GM21381 (cell line): ENCODE data around the gene ATG9B.
"Not testable (repeated sequence)": the region's sequence is repeated elsewhere in the genome, so short reads cannot be mapped to it uniquely, and the experiment has no call there.

Experiments used
- ATAC-seq: cut with Tn5 transposase; IDR thresholded peaks from one replicate; pipeline ENCODE4 v1.9.1; 2021; ENCODE audit warnings: mild to moderate bottlenecking, moderate library complexity; ENCODE audit not compliant: unreplicated experiment

Gene ATG9B

DNA sequence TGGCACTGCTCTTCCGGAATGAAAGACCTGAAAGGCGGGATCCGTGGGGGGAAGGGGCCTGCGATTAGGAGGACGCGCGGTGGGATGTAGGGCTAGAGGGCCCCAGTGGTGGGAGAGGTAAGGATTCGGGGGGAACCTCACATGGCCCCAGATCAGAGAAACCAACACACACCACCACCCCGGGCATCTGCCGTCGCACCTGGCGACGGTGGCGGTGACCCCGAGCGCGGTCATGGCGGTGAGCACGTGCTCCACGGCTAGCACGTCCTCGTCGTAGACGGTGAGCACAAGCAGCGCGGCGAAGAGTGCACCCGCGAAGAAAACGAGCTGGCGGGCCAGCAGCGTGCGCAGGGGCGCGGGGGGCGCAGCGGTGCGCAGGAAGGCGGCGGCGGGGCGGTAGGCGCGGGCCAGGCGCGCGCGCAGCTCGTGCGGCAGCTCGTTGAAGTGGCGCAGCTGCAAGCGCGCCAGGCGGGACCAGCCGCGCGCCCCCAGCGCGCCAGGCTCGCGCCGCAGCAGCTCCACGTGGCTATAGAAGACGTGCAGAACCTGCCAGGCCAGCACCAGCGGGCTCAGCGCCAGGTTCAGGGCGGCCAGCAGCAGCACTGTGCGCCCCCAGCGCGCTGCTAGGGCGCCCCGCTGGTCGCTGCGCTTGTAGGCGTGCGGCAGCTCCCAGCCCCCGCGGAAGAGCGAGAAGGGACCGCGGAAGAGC, 5.7 kb downstream of the ATG9B start:
- no peak for ATAC-seq

DNA sequence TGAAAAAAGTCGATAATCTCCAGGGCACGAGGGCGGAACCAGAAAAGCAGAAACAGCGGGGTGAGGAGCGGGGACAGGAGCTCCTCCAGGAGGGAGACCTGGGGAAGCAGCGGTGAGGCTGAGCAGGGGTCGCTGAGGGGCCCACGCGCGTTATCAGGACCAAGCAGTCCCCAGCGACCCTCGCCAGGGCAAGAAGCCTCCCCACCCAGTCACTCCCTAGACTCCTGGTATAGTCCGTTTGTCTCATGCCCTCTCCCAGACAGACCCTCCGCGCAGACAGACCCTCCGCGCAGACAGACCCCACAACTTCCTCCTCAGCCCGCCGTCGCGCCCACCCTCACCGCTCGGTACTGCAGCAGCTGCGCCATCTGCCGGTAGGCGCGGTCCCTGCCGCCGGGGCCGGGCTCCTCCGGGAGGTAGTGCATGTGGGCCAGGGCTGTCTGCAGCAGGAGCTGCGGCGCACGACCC, 6.3 kb downstream of the ATG9B start:
- ATAC-seq: no peak

DNA sequence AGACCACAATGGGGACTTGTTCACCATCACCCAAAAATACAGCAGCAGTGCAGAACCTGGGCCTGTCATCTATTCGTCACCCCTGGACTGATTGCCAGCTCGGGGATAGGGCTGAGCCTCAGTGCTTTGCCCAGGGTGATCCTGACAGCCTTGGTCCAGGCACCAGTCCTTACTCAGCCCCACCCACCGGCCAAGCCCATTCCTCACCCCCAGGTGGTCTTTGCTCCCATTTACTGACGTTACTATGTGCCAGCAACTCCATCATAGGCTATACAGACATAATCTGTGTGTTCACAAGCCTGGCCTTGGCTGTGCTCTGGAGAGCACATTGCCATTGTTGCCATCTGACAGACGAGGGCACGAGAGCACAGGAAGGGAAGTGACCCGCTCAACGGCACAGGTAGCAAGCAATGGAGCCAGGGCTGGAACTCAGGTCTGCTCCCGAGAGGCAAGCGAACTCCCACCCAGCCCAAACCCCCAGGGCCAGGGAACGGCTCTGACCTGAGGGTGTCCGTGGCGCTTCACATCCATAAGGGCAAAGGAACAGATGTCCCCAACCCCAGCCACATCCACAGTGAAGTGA, 6.8 kb downstream of the ATG9B start:
- ATAC-seq: no peak

DNA sequence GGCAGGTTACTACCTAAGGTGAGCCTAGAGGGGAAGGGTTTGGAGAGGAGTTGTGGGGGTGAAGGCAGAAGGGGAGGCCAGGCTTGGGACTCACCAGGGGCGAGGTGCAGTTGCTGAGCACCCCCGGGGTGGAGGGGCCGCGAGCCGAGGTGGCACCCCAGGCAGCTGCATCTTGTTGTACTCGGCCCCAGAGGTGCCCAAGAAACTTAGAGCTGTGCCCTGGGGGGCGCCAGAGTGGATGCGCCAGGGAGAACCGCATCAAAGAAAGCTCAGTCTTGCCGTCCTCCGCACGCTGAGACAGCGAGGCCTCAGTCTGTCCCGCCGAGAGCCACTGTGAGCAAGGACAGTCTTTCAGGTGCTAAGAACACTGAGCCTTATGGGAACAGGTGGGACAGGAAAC, 7.4 kb downstream of the ATG9B start:
- no peak for ATAC-seq

DNA sequence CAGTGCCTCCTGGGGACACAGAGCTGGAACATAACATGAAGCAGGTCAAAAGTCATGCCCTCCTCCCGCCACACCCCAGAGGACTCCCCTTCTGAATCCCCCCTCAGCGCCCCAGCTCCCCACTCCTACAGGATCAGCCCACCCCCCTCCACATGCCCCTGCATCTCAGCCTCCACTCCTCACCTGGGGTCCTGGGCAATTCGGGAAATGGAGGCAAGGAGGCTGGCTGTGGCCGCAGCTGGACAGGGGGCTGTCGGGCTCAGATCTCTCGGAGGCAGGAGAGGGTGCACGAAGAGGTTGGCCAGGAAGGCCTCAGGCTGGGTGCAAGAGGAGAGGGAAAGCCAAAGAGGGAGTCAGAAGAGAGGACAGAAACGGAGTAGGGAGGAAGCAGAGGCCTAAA, 7.8 kb downstream of the ATG9B start:
- no peak for ATAC-seq

DNA sequence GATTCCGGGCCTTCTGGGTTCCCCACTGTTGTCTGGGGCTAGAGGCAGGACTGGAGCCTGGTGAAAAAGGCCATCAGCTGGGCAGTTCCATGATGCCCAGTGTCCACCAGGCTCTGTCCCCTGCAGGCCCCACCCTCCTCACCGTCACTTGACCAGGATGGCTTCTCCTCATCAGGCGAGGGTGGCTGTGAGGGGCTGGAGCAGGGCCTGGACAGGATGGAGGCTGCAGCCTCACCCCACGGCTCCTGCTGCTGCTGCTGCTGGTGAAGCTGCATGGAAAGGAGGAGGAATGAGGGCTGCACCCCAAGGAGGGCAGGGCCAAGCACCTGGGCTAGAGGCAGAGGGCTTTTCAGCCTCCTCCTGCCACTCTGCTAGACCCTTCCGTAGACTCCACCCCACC, 8.3 kb downstream of the ATG9B start:
- ATAC-seq: no peak

DNA sequence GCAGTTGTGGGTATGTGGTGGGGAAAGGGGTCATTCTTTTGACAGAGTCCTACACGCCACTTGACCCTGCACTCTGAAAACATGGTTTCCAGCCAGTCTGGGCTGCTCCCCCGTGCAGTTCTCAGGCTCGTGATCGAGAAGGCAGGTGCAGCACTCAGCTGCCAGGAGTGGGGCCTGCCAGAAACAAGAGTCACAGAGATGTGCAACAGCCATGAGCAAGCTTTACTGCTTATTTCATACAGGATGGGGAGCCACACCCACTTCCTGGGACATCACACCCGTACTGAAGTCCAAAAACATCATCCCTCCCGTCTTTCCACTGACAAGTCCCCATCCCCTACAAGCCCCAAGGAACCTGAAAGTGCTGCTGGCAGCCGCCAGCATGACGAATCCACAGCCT, 9.3 kb downstream of the ATG9B start:
- no peak for ATAC-seq

DNA sequence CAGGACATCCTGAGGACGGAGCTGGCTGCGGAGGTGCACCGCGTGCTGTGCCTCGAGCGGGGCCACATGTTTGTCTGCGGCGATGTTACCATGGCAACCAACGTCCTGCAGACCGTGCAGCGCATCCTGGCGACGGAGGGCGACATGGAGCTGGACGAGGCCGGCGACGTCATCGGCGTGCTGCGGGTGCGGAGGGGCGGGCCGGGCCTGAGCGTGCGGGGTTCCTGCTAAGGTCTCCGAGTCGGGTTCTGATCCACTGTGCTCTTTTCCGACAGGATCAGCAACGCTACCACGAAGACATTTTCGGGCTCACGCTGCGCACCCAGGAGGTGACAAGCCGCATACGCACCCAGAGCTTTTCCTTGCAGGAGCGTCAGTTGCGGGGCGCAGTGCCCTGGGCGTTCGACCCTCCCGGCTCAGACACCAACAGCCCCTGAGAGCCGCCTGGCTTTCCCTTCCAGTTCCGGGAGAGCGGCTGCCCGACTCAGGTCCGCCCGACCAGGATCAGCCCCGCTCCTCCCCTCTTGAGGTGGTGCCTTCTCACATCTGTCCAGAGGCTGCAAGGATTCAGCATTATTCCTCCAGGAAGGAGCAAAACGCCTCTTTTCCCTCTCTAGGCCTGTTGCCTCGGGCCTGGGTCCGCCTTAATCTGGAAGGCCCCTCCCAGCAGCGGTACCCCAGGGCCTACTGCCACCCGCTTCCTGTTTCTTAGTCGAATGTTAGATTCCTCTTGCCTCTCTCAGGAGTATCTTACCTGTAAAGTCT, 10.4 kb downstream of the ATG9B start:
- ATAC-seq: no peak

DNA sequence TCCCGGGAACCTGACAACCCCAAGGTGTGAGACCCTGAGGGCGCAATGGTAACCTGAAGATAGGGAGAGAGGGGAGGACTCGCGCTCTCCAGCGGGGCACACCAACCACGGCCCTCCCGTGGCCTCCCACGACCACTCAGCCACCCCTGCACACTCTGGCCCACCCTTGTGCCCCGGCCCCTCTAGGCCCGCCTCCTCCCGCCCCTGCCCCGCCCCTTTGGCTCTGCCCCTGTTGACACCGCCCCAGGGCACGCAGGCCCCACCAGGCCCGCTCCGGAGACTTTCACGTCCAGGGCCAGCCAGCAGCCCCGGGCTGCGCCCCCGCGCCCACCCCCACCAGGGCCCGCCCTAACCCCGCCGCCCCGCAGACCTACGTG, 10.9 kb downstream of the ATG9B start:
- no peak for ATAC-seq

DNA sequence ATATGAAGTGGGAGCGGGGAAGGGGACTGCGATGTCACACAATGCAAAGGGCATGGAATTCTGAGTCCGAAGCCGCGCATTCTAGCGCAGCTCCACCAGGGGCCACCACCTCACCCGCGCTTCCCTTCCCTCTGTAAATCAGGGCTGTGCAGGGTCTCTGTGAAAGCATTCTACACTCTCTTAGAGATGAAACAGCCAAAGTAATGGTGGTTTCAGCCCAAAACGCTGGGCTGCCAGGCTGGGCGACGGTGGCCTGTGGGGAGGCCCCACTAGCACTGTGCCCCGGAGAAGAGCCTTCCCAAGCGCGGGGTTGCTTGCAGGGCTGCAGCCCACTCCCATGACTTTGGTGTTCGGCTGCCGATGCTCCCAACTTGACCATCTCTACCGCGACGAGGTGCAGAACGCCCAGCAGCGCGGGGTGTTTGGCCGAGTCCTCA, 11.4 kb downstream of the ATG9B start:
- ATAC-seq: no peak

DNA sequence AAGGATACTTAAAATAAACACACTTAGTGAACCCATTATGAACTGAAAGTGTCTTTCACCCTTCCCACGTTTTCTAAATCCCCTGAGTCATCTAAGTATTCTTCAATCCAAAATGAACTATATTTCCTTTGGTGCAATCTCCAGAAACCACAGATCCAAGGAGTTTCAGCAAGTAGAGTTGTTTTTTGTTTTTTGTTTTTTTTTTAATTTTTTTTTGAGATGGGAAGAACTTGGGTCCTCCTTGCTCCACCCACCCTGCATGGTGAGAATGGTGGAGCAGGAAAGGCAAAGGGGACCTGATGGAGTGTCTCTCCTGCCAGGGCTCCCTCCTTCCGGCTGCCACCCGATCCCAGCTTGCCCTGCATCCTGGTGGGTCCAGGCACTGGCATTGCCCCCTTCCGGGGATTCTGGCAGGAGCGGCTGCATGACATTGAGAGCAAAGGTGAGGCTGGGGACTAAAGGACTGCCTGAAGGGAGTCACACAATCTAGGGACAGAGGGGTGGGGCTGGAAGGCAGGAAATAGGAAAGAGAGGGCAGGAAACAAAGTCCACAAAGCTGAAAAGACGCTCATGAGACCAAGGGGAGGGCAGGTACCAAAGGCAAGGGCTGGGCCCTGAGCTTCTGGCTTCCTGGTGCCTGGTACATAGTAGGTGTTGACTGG, 12.1 kb downstream of the ATG9B start:
- no peak for ATAC-seq

DNA sequence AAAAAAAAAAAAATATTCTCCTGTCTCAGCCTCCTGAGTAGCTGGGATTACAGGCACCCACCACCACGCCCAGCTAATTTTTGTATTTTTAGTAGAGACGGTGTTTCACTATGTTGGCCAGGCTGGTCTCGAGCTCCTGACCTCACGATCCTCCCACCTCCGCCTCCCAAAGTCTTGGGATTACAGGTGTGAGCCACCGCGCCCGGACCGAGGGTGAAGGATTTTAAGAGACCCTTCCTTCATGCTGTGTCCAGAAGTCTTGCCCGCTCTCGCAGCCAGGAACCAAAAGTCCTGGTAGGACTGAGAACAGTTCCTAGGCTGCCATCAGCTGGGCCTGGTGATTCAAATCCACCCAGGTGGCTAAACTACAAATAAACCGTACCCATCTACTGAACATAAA, 12.7 kb downstream of the ATG9B start:
- not testable (repeated sequence) for ATAC-seq

DNA sequence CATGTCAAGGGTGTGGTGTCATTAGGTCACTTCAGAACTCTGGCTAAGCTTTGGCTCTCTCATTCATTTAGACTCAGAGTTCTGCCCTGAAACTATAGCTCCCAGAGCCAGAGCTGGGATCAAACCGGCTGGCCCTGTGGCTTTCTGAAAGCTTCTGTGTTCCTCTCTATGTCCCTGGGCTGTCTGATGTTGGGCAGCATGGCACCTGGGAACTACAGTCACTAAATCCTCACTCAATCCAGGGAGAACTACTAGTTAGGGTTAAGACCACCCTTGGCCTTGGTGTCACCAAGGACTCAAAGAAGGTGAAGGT, 13.2 kb downstream of the ATG9B start:
- no peak for ATAC-seq

DNA sequence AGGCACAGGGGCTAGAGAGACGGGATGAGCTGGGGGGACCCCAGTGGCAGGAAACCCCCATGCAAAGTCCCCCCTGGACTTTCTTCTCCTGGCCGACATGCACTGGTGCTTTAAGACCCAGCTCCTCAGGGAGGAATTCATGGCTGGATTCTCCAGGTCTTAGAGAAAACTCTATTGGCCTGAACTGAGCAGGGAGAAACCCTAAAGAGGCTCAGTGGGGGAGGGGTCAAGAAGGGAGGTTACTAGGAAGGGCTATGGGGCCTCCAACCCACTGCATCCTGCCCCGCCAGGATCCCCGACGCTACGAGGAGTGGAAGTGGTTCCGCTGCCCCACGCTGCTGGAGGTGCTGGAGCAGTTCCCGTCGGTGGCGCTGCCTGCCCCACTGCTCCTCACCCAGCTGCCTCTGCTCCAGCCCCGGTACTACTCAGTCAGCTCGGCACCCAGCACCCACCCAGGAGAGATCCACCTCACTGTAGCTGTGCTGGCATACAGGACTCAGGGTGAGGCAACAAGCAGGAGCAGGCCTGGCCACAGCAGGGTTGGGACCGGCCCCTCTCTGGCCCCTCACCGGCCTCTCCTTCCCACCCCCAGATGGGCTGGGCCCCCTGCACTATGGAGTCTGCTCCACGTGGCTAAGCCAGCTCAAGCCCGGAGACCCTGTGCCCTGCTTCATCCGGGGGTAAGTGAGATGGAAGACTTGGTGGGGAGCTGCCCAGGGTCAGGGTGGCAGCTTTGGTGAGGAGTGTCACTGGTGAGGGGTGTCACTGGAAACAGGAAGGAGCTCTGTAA, 13.8 kb downstream of the ATG9B start:
- no peak for ATAC-seq

DNA sequence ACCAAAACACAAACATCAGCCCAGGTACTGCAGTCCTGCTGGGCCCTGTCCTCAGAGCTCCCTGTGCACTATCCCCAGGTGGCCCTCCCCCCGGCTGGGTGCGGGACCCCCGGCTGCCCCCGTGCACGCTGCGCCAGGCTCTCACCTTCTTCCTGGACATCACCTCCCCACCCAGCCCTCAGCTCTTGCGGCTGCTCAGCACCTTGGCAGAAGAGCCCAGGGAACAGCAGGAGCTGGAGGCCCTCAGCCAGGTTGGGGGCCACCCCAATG, 14.3 kb downstream of the ATG9B start:
- ATAC-seq: no peak

DNA sequence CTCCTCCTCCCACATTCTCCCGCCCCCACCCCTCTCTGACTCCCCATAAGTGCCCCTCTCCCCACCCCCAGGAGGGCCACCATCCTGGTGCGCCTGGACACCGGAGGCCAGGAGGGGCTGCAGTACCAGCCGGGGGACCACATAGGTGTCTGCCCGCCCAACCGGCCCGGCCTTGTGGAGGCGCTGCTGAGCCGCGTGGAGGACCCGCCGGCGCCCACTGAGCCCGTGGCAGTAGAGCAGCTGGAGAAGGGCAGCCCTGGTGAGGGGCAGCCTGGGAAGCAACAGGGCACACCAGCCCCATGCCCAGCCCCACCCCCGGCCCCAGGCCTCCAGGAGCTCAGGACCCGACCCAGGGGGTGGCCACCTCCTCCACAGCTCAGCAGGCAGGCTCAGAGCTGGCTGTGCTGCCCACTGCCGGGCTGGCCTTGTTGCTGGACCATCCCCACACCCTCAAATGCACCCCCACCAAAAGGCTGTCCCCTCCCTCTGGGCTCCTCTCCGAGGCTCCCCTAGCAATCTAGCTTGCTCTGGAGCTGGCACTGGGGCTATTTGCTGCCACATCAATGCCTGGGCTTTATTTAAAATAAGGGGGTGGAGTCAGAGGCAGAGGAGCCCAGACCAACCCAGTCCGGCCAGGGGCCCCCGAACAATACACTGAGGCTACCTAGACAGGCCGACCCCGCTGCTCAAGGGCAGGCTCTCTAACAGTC, 14.8 kb downstream of the ATG9B start:
- ATAC-seq: no peak

DNA sequence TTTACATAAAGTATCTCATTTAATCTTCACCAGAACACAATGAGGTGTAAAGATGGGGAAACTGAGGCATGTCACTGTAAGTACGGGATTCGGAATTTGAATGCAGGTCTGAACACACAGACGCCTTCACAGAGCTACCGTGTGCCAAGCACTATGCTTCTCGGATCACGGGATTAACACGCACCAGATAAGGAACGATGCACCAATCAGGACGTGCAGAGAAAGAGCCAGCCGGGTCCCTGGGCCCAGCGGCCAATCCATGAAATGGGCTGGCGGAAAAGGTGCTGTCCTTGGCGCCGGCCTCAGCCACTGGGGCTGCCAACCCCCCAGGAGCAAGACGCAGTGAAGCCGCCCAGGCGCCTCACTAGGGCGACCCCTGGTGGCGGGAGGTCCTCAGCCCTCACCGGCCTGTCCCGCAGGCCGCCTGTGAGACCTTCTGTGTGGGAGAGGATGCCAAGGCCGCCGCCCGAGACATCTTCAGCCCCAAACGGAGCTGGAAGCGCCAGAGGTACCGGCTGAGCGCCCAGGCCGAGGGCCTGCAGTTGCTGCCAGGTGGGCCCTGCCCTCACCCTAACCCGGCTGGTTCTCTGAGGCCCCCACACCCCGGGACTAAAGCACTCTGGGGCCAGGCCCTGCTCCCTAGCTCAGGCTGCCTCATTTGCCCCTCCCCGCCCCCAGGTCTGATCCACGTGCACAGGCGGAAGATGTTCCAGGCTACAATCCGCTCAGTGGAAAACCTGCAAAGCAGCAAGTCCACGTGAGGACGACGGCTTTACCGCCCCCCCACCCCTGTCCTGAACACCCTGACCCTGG, 15.6 kb downstream of the ATG9B start:
- ATAC-seq: no peak

DNA sequence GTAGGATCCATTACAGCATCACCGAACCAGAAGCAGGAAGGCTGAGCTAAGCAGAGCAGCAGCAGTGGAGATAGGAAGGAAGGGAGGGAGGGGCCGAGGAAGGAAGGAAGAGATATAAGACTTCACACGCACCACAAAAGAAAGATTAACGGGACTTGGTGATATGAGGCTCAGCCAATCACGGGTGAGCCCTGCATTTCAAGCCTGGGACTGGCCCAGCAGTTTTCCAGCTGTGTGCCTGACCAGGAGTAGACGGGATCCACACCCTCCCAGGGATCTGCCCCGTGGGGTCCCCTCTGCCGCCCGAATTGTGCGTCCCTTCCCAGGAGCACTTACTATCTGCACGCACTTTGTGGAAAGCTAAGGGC, 16.2 kb downstream of the ATG9B start:
- no peak for ATAC-seq

DNA sequence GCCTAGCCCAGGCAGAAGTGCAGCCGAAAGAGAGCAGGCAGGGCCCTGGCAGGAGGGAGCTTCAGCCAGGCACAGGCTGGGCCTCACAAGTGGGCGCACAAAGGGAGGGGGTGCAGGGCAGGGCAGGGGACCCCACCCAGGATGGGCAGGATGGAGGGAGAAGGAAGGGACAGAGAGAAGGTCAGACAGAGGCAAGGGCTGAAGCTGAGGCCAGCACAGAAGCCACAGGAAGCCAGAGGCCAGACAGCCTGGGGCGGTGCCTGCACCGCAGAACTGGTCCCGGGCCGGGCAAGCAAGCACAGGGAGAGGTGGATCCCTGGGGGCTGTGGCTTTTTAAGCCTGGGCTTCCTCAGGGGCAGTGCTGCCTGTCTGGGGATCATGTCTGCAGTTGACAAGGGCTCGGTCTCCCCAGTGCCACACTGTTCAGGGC, 16.8 kb downstream of the ATG9B start:
- ATAC-seq: no peak
